ENCODE results near the gene F8. TPM values are rescaled to one million over a fixed set of nuclear protein-coding genes. Genes with fewer than 3 reads are reported as not detected.

The F8 gene
- total and polyA plus RNA-seq, 10 of the 15 experiments (the other 5 are each of a cell fraction or from before 2014, with no cell fraction given) = 3.0 to 8.1 (median 5.1) TPM

GRCh38 chrX:154821523-154821922 is 201.0 kb downstream of the F8 start:
- Histone ChIP-seq H3K4me3 (no peak overlapping the region), H3K27ac (ENCODE audit: control insufficient read depth, insufficient read depth) (no peak overlapping the region), H3K79me2 (ENCODE audit: control insufficient read depth, insufficient read depth, low read length) (no peaks in the 10 kb centered on the region), H3K9me3 (replicated peaks; ENCODE audit: control insufficient read depth, insufficient read depth, low read length) (no peaks in the 10 kb centered on the region), H2AFZ (ENCODE audit: control insufficient read depth, low read depth, low read length) (no peak overlapping the region), H3K27me3 (replicated peaks in 1 of 2; ENCODE audit: control insufficient read depth in 2 of 2, insufficient read depth in 2 of 2, low read length in 1 of 2) (no peaks in the 10 kb centered on the region), H3K4me1 (ENCODE audit: control insufficient read depth, insufficient read depth, low read length) (no peaks in the 10 kb centered on the region; the same call in 1 of the 2 replicates), H3K36me3 (ENCODE audit: control insufficient read depth in 2 of 2, insufficient read depth in 2 of 2, low read length in 1 of 2) (no peaks in the 10 kb centered on the region), H3K4me2 (ENCODE audit: control insufficient read depth, insufficient read depth) (no peak overlapping the region), H3K9ac (ENCODE audit: control insufficient read depth, insufficient read depth, low read length) (no peak overlapping the region), H4K20me1 (ENCODE audit: control insufficient read depth, insufficient read depth) (no peaks in the 10 kb centered on the region)
- in situ Hi-C loops (cut with MboI) = no loop called here
- no peak for TF ChIP-seq ZNF24 (IDR thresholded peaks at IDR 0.05)
- no peak for TF ChIP-seq EED (IDR thresholded peaks at IDR 0.05; ENCODE audit: low read depth)
- no peak for TF ChIP-seq PML (IDR thresholded peaks at IDR 0.05; ENCODE audit: low read length)
- no peak for TF ChIP-seq ZBTB11 (CRISPR knock-in tag; IDR thresholded peaks at IDR 0.05)
- TF ChIP-seq CHD2 (IDR thresholded peaks at IDR 0.05; ENCODE audit: borderline replicate concordance, low read depth, low read length) = no peak
- no peak for TF ChIP-seq ZNF217 (IDR thresholded peaks at IDR 0.05)
- TF ChIP-seq MLLT1 (IDR thresholded peaks at IDR 0.05) = no peak
- no peak for TF ChIP-seq ELK1 (IDR thresholded peaks at IDR 0.05; ENCODE audit: low read depth, low read length)
- no peak for TF ChIP-seq SPI1 (IDR thresholded peaks at IDR 0.05; ENCODE audit: borderline replicate concordance, insufficient read depth, low read depth, low read length)
- TF ChIP-seq STAT3 (IDR thresholded peaks at IDR 0.05; ENCODE audit: low read depth, low read length) = no peak
- TF ChIP-seq IRF5 (IDR thresholded peaks at IDR 0.05; ENCODE audit: borderline replicate concordance) = no peak
- no peak for TF ChIP-seq BRCA1 (IDR thresholded peaks at IDR 0.05; ENCODE audit: low read depth, low read length)
- TF ChIP-seq BMI1 (IDR thresholded peaks at IDR 0.05; ENCODE audit: borderline replicate concordance) = no peak
- TF ChIP-seq MEF2B (IDR thresholded peaks at IDR 0.05; ENCODE audit: partially characterized antibody, poor library complexity, severe bottlenecking) = no peak
- TF ChIP-seq NFIC (IDR thresholded peaks at IDR 0.05; ENCODE audit: low read depth, low read length) = no peak
- TF ChIP-seq TAF1 (IDR thresholded peaks at IDR 0.05; ENCODE audit: borderline replicate concordance, low read depth, low read length) = no peak
- SMC1A ChIA-PET (ENCODE audit: uncharacterized antibody, unreplicated experiment) = interaction anchor here (0.9 to 2.6 kb wide), 2 partner anchors 9 to 12 kb away, joined by 3 to 12 read pairs; no protein-coding TSS in a partner anchor
- DNase-seq (ENCODE audit: low read depth, low spot score) (no peak), ATAC-seq (no peak), FAIRE-seq (no peak)
- intact Hi-C loops (cut with micrococcal nuclease; ENCODE audit: unreplicated experiment) = no loop called here
- POLR2A ChIA-PET = interaction anchor here (0.6 kb wide), 1 partner anchor 406 kb away, joined by 4 read pairs; no protein-coding TSS in a partner anchor
- RAD21 ChIA-PET (ENCODE audit: unreplicated experiment) = no interaction called here
- BruUV-seq (replicated peaks) = no TSS peak
- CTCF ChIA-PET = interaction anchor here (0.8 to 1.5 kb wide), 3 partner anchors 9 to 73 kb away, joined by 3 read pairs; no protein-coding TSS in a partner anchor
